SW480 (cell line): ENCODE results near the gene PLSCR1.
"Not testable (repeated sequence)": the region's sequence is repeated elsewhere in the genome, so short reads cannot be mapped to it uniquely, and the experiment has no call there.

Experiments
- DNase-seq: peaks from one replicate; pipeline ENCODE4 v3.0.0-alpha.2; 2016; ENCODE audit warnings: low spot score

PLSCR1 gene

DNA sequence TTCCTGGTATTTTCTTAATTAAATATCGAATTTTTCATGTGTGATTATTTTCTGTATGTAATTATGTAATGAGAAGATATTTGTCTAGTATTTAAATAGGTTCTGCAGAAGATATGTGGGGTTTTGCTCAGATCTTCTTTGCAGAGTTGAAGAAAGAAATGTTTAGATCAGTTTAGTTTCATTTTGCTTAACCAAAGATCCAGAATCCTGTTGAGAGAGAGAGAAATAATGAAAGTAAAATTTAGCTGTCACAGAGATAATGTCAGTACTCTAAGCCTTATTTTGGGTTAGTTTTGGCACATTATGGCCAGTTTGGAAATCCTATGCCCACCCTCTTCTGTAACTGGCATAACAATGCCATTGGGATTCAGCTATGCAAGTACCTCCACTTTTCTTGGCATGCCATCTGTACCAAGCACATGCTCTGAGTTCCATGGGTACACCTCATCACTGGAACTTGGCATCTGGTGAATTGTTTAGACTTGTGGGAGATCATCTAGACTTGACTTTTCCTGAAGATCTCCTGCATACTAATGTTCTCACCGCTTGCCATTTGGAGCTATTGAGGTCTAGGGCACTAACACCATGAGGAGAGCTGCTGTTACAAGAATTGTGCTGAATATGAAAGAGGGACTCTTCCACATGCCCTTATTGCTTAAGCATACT, 30.9 kb downstream of the PLSCR1 start:
- no peak for DNase-seq

DNA sequence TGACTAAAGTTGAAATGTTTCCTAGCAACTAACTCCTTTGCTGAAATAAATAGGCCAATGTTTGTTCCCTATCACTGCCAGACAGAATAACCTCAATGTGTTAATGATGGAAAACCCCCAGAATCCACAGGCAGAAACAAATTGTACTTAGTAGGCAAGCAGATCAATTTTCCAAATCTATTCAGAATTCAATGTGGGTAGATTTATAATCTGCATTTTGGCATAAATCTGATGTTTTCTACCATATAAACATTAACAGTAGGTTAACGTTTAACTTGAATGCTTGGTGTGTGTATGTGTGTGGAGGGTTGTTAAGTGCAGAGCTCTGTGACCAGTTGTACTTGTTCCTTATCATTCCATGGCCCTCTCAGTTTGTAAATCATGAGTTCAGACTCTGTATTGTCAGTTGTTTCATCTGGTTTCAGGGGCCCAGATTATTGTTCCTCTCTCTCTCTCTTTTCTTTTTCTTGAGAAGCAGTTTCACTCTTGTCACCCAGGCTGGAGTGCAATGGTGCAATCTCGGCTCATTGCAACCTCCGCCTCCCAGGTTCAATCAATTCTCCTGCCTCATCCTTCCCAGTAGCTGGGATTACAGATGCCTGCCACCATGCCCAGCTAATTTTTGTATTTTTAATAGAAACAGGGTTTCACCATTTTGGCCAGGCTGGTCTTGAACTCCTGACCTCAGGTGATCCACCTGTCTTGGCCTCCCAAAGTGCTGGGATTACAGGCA, 32.8 kb downstream of the PLSCR1 start:
- no peak for DNase-seq

DNA sequence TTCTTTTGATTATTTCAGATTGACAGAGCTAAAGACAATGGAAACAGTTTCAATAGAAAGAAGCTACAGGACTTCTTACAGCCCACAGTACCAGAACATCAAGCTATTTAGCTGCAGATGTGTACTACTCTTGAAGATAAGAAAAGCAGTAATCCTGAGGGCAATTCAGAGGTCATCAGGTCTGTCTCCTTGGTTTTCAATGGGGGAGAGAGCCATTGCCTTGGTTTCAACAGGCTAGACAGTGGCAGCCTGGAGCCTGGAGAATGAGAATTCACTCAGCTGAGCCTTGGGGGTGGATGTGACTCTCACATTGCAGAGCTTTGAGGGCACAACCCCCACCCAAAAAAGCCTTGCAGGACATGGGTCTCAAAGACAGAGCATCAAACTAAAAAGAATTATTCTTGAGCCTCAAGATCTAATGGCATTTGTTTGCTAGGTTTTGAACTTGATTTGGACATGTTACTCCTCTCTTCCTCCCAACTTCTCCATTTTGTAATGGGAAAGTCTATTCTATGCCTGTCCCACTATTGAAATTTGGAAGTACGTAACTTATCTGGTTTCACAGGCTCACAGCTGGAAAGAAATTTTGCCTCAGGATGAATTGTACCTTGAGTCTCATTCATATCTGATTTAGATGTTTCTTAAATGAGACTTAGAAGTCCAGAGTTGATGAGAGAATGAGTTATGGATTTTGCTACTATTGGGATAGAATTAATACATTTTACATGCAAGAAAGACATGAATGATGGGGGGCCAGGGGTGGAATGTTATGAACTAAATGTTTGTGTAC, 36.9 kb downstream of the PLSCR1 start:
- no peak for DNase-seq

DNA sequence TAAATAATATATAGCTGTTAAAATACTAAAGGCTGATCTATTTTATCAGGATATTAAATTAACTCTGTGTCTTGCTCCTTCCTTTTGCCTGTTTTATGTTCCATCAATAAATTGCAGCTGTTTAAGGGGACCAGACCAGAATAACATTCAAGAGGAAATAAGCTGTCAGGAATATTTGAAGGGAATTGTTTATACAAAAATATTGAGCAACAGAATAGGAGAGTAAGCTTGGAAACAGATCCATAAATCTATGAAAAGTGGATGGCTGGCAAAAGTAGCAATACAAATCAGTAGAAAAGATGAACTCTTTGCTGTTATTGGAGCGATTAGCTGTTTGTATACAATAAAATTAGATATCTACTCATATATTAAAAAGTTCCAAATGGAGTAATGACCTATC, 38.9 kb downstream of the PLSCR1 start:
- DNase-seq: no peak

DNA sequence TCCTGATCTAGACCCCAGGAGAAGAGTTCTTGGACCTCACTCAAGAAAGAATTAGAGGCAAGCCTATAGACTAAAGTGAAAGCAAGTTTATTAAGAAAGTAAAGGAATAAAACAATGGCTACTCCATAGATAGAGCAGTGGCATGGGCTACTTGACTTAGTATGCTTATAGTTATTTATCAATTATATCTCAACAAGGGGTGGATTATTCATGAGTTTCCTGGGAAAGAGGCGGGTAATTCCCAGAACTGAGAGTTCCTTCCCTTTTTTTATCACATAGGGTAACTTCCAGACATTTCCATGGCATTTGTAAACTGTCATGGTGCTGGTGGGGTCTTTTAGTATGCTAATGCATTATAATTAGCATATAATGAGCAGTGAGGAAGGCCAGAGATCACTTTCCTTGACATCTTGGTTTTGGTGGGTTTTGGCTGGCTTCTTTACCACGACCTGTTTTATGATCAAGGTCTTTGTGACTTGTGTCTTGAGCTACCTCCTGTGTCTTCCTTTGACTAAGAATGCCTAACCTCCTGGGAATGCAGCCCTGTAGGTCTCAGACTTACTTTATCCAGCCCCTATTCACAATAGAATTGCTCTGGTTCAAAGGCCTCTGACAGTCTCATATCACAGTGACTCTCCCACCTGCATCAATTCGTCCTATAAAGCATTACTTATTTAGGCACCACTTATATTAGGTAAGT, 39.8 kb downstream of the PLSCR1 start:
- no peak for DNase-seq

DNA sequence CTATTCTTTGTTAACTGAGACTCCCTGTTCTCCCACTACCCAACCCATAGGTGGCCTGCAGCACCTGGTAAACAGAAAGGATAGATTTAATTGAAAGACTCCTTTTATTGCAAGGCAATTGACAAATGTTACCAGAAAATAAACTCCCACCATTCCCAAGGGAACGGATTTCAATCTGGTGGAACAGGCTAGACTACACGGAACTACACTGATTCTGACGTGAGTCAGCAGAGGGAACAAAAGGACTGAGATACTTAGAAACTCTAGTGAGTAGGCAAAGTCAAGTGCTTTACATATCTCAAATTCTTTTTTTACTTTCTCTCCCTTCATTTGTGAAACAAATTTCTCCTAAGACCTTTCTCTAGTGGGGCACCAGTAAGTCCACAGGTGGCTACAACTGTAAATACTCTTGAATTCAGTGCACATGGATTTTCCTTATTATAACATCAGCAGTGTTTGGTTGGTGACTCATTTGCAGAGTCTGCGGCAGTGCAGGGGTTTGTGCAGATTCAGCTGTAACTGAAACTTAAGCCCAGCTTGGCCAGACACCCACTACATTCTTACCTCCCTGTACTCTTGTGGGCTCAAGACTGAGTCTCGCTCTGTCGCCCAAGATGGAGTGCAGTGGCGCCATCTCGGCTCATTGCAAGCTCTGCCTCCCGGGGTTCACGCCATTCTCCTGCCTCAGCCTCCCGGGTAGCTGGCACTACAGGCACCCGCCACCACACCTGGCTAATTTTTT, 40.8 kb downstream of the PLSCR1 start:
- DNase-seq: no peak

DNA sequence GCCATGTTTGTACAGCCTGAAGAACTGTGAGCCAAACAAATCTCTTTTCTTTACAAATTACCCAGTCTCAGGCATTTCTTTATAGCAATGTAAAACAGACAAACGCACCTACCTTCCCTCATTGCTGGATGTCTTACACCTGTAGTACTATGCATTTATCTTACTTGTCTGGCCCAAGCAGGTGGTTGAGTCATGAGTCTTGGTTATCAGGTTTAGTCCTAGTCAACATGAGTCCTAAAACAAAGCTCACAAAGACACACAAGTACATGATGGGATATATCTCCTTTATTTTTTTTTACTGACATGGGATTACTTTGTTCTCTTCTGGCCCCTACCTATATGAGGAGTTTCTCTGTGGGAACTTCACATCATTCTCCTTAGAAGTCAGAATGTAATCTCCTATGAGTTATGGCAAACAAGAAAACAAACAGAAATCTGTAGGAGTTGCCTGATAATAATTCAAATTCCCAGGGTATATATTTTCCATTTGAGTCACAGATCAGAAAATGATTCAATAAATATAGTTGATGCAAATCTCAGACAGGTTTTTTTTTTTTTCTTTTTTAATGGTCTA, 41.4 kb downstream of the PLSCR1 start:
- DNase-seq: no peak

DNA sequence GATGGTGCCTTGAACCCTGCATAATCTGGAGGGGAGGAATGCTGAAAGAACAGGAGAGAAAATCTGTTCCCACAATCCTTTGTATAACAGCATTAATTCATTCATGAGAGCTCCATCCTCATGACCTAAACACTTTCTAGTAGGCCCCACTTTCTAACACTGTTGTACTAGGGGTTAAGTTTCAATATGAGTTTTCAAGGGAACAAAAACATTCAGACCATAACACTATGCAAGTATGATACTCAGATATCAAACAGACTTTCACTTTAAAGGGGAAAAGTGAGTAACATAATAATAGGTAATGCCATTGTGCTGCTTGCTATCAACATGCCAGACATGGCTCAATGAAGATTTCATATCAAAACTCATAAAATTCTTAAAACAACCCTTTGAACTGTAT, 42.7 kb downstream of the PLSCR1 start:
- DNase-seq: no peak

DNA sequence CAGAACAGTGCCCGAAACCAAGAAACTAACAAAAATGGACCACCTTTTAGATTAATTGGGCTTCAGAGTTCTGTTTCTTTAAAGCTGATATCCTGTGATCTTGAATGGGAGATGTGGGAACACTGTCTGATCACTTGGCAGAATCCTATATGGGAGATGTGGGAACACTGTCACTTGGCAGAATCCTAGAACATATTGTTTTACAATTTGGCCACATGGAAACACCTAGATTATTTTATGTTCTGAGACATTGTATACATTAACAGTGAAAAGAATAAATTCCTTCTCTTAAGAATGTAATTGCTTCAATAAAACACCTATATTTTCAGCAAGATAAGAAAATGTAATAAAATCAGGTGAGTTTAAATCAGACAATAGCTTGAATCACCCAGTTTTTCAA, 44.7 kb downstream of the PLSCR1 start:
- DNase-seq: no peak

DNA sequence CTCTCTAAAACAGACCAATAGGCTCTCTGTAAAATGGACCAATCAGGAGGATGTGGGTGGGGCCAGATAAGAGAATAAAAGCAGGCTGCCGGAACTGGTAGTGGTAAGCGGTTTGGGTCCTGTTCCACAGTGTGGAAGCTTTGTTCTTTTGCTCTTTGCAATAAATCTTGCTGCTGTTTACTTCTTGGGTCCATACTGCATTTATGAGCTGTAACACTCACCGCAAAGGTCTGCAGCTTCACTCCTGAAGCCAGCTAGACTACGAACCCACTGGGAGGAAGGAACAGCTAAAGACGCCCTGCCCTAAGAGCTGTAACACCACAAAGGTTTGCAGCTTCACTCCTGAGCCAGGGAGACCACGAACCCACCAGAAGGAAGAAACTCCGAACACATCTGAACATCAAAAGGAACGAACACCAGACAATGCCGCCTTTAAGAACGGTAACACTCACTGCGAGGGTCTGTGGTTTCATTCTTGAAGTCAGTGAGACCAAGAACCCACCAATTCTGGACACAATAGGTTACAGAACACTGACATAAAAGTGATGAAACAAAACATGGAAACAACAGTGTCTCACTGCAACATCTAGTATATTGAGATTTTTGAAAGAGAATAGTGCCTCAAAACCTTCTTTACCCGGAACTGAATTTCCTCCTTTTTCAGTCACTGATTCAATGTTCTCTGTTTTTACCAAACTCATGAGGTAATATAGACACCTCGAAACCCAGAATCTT, 46.2 kb downstream of the PLSCR1 start:
- no peak for DNase-seq

DNA sequence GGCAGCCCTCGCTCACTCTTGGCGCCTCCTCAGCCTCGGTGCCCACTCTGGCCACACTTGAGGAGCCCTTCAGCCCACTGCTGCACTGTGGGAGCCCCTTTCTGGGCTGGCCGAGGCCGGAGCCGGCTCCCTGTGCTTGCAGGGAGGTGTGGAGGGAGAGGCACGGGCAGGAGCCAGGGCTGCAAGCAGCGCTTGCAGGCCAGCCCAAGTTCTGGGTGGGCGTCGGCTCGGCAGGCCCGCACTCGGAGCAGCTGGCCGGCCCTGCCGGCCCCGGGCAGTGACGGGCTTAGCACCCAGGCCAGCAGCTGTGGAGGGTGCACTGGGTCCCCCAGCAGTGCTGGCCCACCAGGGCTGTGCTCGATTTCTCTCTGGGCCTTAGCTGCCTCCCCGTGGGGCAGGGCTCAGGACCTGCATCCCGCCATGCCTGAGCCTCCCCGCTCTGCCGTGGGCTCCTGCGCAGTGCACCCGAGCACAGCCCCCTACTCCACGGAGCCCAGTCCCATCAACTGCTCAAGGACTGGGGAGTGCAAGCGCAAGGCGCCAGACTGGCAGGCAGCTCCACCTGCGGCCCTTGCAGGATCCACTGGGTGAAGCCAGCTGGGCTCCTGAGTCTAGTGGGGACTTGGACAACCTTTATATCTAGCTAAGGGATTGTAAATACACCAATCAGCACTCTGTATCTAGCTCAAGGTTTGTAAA, 47.1 kb downstream of the PLSCR1 start:
- DNase-seq: not testable (repeated sequence)

DNA sequence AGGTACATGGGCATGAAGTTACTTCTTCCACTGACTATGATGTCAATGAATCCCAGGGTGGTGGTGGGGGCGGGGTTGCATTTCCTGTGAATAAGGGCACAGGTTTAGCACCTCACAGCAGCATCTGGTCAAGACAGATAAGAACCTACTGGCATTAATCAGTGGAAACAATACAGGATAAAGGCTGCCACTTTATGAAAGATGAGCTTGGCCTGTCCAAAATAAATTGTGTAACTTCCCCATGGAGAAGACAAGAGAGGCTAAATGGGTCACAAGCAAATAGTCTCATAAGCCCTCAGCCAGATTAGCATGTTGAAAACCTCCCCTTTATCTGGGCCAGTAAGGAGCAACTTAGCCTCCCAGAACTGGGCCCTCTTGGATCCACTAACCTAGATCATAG, 47.7 kb downstream of the PLSCR1 start:
- no peak for DNase-seq

DNA sequence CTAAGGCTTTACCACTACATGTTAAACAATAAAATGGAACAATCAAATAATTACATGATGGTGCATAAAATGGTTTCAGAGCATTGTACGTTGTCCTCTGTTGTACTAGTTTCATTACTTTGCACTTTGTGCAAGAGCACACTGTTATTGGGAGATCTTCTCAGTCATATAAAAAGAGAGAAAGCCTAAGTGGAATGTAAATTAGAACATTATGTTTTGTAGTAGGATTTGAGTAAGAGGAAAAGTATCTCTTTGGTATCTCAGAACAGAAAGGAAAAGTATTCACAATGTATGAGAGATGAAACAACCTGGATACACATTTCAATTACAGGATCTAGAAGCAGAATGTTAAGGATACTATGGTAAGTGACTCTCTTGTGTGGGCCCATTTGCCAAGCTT, 48.2 kb downstream of the PLSCR1 start:
- DNase-seq: no peak

DNA sequence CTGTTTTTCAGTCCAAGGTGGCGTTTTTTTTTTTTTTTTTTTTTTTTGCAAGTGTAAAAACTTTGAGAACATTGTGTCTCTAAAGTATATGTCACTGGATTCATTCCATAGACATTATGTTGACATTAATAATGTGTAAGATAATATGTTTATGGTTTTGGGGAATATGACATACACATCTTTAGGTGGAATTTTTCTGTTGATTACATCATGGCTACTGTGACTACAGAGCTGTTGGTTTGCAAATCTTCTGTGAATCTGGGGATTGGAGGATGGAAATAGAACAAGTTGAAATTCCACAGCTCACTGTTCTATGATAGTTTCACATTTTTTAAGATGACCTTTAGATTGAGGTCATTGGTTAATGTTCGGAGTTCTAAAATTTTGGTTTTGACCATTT, 50.6 kb downstream of the PLSCR1 start:
- DNase-seq: no peak

DNA sequence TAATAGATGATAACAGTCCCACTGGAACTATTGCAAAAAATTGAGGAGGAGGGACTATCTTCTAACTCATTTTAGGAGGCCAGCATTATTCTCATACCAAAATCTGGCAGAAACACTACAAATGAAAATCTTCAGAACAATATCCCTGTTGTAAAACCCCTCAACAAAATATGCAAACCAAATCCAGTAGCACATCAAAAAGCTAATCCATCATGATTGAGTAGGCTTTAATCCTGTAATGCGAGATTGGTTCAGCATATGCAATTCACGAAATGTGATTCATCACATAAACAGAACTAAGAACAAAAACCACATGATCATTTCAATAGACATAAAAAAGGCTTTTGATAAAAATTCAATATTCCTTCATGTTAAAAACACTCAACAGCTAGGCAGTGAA, 51.2 kb downstream of the PLSCR1 start:
- no peak for DNase-seq

DNA sequence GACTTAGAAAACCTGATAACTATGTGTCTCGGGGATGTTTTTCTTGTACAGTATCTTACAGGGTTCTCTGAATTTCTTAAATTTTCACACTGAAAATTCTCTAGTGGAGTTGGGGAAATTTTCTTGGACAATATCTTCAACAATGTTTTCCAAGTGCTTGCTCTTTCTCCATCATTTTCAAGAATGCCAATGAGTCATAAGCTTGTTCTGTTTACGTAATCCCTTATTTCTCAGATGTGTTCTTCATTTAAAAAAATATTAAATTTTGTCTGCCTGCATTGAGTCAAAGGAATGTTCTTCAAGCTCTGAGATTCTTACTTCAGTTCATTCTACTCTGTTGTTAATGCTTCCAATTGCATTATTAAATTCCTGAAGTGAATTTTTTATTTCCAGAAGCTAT, 53.1 kb downstream of the PLSCR1 start:
- no peak for DNase-seq

DNA sequence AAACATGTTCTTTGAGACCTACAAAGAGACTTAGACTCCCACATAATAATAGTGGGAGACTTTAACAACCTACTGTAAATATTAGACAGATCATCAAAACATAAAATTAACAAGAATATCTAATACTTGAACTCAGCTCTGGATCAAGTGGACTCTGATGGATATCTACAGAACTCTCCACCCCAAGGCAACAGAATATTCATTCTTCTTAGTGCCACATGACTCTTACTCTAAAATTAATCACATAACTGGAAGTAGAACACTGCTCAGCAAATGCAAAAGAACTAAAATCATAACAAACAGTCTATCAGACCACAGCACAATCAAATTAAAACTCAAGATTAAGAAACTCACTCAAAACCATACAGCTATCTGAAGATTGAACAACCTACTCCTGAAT, 59.1 kb downstream of the PLSCR1 start:
- no peak for DNase-seq

DNA sequence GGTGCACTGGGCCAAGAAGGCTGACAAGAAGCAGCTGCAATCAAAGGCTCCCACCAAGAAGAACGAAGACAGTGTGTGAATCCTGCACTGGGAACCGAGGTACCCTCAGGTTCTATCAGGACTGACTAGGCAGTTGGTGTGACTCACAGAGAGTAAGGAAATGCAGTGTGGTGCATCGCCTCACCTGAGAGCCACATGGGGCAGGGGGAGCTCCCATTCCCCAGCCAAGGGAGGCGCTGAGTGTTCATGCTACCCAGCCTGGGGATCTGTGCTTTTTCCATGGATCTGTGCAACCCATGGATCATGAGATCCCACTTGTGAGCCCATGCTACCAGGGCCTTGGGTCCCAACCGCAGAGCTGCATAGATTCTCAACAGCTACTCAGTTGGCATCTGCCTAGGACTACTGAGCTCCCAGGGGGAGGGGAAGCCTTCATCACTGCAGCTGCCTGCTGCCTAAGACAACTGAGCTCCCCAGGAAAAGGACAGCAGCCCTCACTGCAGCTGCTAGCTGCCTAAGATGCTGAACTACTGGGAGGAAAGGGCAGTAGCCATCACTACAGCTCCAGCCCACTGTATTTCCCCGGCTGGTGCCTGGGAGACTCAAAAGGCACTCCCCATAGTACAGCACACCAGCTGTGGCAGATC, 68.2 kb downstream of the PLSCR1 start:
- no peak for DNase-seq

DNA sequence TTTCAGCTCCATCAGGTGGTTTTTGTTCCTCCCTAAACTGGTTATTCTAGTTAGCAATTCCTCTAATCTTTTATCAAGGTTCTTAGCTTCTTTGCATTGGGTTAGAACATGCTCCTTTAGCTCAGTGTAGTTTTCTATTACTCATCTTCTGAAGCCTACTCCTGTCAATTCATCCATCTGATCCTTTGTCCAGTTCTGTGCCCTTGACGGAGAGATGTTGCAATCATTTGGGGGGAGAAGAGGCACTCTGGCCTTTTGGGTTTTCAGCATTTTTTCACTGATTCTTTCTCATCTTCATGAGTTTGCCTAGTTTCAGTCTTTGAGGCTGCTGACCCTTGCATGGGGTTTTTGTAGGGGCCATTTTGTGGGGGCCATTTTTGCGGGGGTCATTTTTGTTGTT, 69.4 kb downstream of the PLSCR1 start:
- DNase-seq: not testable (repeated sequence)

DNA sequence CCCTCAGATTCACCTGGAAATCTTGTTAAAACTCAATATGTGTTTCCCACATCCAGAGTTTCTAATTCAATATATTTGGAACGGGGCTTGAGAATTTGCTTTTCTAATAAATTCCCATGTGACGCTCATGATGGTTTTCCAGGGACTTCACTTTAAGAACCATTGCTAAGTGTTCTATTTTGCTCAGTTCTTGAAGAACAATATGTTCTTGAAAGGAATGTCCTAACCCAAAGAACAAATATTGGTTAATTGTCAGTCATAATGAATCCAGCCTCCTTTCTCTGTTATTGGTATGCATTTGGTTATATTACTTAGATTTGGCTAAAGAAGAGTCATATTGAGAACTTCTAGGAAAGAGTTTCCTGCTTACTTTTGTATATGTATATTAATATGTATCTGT, 70.7 kb downstream of the PLSCR1 start:
- no peak for DNase-seq
